ENCODE measurements around the gene DYNC1I1.

DNA sequence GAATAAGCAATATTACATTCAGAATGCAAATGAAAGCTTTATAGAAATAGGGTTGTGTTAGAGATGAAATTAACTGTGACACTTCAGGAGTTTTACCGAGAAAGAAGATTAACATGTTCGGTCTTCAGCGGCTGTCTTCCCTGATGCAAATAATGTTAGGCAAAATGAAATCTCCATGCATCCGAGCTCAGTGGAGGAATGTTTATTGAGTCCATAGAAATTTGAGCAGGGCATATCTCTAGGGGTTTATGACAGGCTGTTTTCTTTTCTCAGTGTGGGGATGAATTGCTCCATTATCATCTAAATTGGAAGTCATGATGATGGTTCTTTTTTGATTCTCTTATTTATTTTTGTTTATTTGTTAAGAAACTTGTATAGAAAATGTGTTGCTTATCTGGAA, 31.7 kb downstream of the DYNC1I1 start:
- TF ChIP-seq CTCF (IDR thresholded peaks at IDR 0.05; ENCODE audit: poor library complexity, severe bottlenecking), result no peak
- no peak for TF ChIP-seq TAF1 (IDR thresholded peaks at IDR 0.05; ENCODE audit: low read depth)
- no peak for TF ChIP-seq SMC3 (conservative IDR thresholded peaks at IDR 0.05; ENCODE audit: poor library complexity)
- TF ChIP-seq RAD21 (conservative IDR thresholded peaks at IDR 0.05), result no peak
- TF ChIP-seq EZH2 (IDR thresholded peaks at IDR 0.05; ENCODE audit: borderline replicate concordance, insufficient read depth, low read length, poor library complexity, severe bottlenecking), result no peak
- no peak for TF ChIP-seq POLR2AphosphoS5 (IDR thresholded peaks at IDR 0.05)

All from neural cell (in vitro differentiated cells).